ENCODE results near the gene LTA4H.

DNA sequence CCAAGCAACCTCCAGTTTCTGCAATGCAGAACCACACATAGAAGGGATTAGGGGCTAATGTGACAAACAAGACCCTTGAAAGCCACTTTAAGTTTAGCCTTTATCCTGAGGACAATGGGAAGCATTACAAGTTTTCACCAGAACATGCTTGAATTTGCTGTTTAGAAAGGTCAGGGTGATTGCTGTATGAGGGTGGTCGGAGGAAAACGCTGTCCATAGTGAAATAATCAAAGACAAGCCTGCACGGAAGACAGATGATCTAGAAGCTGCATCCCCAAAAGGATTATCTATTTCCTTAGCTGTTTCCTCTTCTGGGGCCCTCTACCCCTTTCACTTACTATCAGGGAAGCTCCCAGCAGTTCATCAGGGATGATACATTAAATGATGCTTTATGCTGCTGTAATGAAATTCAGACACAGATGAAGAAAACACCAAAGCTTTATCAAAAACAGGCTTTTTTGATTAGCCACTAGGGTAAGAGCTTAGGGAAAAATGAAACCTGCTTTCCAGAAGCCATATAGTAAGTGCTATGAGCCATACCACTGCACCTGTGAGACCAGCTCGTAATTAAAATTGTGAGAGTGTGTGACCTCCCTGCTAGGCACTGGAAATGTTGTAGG is 45.8 kb downstream of the LTA4H start:
- TF ChIP-seq, protein P1, sequence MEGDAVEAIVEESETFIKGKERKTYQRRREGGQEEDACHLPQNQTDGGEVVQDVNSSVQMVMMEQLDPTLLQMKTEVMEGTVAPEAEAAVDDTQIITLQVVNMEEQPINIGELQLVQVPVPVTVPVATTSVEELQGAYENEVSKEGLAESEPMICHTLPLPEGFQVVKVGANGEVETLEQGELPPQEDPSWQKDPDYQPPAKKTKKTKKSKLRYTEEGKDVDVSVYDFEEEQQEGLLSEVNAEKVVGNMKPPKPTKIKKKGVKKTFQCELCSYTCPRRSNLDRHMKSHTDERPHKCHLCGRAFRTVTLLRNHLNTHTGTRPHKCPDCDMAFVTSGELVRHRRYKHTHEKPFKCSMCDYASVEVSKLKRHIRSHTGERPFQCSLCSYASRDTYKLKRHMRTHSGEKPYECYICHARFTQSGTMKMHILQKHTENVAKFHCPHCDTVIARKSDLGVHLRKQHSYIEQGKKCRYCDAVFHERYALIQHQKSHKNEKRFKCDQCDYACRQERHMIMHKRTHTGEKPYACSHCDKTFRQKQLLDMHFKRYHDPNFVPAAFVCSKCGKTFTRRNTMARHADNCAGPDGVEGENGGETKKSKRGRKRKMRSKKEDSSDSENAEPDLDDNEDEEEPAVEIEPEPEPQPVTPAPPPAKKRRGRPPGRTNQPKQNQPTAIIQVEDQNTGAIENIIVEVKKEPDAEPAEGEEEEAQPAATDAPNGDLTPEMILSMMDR (IDR thresholded peaks at IDR 0.05), result no peak
- TF ChIP-seq POLR2A (IDR thresholded peaks at IDR 0.05), result no peak
